GM18526 (cell line): Measurements from ENCODE around the gene EYS.

Experiments used
- POLR2A ChIP-seq: IDR thresholded peaks from 3 replicates; pipeline ENCODE4 v1.6.1; 2011; ENCODE audit not compliant: insufficient read length; ENCODE audit errors: extremely low read depth

EYS gene

DNA sequence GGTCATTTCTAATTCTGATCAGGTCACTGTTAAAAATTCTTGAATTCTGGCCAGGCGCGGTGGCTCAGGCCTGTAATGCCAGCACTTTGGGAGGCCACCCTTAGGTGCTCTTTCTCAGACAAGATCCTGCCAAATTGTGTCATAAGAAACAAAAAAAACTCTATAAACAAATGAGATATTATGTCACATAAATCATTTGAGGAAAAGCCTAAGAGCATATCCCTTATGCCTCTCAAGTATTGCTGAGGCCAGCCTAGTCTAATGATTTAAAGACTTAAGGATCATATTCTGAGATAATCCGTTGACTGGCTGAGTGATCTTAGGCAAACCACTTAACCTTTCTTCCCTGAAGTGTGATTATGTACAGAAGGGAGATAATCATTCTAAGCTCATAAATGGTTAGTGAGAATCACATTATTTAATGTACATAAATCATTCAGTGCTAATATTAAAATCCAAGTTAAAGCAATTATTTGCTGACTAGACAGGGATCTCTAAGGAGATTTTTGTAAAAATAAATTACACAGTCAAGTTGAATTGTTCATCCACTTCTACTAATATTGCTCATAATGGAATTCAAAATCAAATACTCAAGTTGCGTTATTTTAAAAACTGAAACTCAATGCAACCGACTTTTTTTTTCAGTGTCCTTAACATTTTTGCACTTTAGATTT, 1706.1 kb downstream of the EYS start:
- no peak for TF ChIP-seq POLR2A

GRCh38 chr6:63999613-64000012, 1707.4 kb downstream of the EYS start:
- TF ChIP-seq POLR2A = no peak

GRCh38 chr6:63998991-63999390, 1708.0 kb downstream of the EYS start:
- no peak for TF ChIP-seq POLR2A

DNA sequence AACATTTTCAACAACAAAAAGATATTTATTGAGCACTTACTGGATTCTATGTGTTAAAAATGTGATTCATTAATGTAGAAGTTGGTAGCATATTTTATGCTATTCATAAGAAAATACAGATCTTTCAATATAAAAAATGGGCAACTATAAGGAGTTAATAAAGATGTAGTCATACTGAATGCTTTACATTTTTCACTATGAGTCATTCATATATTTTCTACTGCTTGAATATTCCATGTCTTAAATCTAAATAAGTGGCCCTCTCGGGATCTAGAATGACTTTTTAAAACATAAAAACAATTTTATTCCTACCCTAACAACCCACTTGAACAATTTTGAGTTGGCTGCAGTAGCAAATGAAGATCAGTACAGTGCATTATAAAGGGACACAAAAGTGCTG, 1709.3 kb downstream of the EYS start:
- TF ChIP-seq POLR2A = no peak

DNA sequence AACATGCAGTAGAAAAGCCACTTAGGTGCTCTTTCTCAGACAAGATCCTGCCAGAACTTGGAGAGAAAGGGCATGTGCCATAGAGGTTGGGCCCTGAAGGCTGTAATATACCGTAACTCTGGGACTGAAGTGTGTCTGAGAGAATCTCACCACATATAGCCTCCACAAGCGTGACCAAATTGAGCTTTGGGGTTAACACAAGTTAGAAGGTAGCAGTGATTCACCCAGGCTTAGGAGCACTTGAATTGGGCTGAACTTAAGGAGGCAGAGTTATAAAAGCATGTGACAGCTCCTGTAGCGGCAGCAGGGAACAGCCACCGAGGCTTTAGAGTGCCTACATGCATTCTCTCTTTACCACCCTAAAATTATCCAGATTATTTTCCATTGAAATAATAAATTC, 1709.8 kb downstream of the EYS start:
- TF ChIP-seq POLR2A = no peak

GRCh38 chr6:63985223-63985622, 1721.8 kb downstream of the EYS start:
- TF ChIP-seq POLR2A = no peak

DNA sequence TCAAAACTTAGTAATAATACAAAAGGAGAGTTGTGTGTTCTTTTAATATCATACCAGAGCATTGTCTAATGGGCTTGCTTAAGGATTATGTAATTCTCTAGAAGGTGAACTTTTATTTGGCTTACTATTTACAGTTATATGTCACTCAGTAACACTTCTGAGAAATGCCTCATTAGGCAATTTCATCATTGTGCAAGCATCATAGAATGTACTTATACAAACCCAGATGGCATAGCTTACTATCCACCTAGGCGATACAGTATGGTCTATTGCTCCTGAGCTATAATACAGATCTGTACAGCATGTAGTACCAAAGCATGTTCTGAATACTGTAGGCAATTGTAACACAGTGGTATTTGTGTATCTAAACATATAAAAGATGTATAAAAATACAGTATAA, 1731.3 kb downstream of the EYS start:
- TF ChIP-seq POLR2A = no peak

DNA sequence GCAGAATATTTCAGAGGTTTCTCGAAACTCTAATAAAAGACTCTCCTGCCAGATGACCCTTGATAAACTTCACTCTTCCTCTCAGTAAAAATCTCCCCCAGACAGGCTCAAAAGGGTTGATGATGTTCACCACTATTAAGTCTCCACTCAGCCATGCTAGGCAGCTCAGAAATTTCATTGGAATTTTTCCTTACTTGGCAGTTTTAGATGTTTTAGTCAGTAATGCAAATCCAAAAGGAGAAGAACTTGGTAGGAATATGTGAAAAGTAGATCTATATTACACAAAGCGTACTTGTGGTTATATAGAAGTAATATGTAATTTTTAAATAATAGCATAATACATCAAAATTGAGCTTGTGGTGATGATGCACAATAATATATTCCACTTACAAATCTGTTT, 1738.4 kb downstream of the EYS start:
- TF ChIP-seq POLR2A = no peak

GRCh38 chr6:63964366-63964765, 1742.7 kb downstream of the EYS start:
- TF ChIP-seq POLR2A = no peak

DNA sequence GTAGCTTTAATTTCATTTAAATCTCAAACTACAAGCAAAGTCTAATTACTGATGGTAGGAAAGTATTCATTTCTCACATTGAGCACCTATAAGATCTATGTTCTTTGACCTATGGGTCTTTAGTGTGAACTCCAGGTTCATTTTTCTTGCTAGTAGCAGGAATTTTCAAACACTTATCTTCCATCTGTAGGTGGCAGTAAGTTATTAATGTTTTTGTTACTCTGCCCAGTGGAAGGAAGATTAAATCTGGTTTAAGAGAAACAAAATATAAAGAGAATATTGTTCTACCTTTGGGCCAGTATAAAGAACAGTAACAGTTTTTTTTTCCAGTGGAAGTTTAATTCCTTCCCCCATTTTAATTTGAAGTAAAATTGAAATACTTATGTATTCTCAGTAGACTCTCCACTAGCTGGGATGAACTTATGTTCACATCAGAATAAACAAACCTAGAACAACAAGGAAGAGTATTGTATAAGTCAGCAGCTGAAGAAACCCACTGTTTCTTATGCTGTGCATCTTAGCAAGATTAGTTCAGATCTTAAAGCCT, 1743.2 kb downstream of the EYS start:
- TF ChIP-seq POLR2A = no peak

- no peak for TF ChIP-seq POLR2A
These were observed 1759.1 kb downstream of the EYS start for GRCh38 chr6:63947792-63948529.

- TF ChIP-seq POLR2A = no peak
These were observed 1761.0 kb downstream of the EYS start for GRCh38 chr6:63945987-63946386.

GRCh38 chr6:63943826-63944225, 1763.2 kb downstream of the EYS start:
- no peak for TF ChIP-seq POLR2A

DNA sequence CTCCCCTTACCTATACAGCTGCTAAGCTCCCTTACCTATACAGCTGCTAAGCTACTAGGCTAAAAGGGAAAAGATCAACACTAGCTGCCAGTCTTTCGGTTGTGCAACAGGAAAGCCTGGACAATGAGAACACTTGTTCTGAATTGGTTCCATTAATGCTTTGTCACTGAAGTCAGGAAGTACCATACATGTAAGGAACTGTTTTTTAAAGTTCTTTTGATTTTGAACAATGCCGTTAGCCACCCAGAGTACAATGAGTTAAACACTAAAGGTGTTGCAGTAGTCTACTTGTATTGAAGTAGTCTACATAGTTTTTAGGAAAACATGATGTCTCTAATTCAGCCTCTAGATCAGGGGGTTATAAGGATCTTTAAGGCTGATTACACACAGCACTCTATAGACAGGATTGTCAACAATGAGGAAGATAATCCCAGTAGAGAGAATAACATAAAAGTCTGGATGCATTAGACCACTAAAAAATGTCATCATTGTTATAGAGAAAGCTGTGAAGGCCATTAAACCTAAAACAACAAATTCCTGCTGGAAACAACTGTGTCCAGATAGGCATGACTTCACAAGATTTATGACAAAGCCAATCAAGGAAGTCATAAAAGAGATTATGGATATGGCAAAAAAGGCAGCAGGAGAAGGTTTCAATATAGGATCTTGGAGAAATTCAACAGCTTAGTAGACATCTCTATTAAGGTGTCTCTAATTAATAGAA, 1765.1 kb downstream of the EYS start:
- TF ChIP-seq POLR2A = no peak

DNA sequence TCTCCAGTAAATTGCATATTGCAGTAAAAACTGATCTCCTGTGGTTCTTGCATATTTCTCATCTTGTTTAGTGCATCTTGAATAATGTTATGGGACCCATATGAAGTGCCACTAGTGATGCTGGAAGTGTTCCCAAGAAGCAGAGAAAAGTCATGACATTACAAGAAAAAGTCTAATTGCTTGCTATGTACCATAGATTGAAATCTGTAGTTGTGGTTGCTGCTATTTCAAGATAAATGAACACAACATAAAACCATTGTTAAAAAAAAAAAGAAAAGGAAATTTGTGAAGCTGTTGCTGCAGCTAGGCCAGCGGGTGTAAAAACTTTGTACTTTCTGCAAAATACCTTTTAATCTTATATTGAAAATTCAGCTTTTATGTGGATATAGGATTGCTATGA, 1767.0 kb downstream of the EYS start:
- no peak for TF ChIP-seq POLR2A

DNA sequence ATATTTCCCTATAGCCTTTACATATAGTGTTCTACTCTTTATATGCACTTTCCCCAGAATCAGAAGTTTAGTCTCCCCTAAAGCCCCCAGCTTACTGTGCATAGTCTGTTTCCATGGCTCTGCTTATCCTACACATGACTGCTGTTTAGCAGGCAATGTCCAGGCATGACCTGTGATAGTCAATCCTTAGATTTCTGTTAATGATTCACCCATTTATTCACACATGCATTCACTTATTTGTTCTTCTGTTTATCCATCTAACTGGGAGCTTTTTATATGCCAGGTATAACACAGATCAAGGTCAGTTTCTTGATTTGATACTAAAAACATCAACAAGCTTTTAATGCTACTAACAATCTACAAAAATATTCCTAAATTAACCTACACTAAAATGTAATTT, 1770.6 kb downstream of the EYS start:
- TF ChIP-seq POLR2A = no peak
